Gastroesophageal sphincter (tissue), 4 donors: Measurements from ENCODE around the gene ADGRB2. TPM values are rescaled to one million over a fixed set of nuclear protein-coding genes. Genes with fewer than 3 reads are reported as not detected.

Source experiments
- ATAC-seq: fragments of 150-250 bp; one replicate; pipeline ENCODE4 v1.9.1; 2016; ENCODE audit warnings: mild to moderate bottlenecking, moderate library complexity
- H3K27ac ChIP-seq, 4 donors: fragments of 200-600 bp; sonication (generic) in 3 of 4; 1 replicate in 3 of 4; 2 replicates in 1 of 4; pipeline ENCODE4 v1.5.1; 2016 to 2019
- H3K27me3 ChIP-seq: fragments of 200-600 bp; sonication (generic); one replicate; pipeline ENCODE4 v1.5.1; 2019
- H3K36me3 ChIP-seq, 2 donors: fragments of 200-600 bp; sonication (generic); one replicate each; pipeline ENCODE4 v1.5.1; 2019; ENCODE audit warnings: control low read depth in 1 of 2
- H3K4me1 ChIP-seq, 3 donors: fragments of 200-600 bp; sonication (generic); 1 replicate in 2 of 3; 2 replicates in 1 of 3; pipeline ENCODE4 v1.5.1; 2016 to 2019; ENCODE audit warnings: control low read depth in 2 of 3
- H3K4me3 ChIP-seq, 2 donors: fragments of 200-600 bp; sonication (generic); one replicate each; pipeline ENCODE4 v1.5.1; 2019; ENCODE audit warnings: mild to moderate bottlenecking in 1 of 2, moderate library complexity in 1 of 2
- H3K9me3 ChIP-seq, 3 donors: fragments of 200-600 bp; sonication (generic); one replicate each; pipeline ENCODE4 v1.5.1; 2017 to 2019; ENCODE audit warnings: control low read depth in 2 of 3
- CTCF ChIP-seq, 4 experiments: fragments of 200-600 bp in 2 of 4; fragments of 450-650 bp in 2 of 4; sonication (generic) in 1 of 4; IDR thresholded peaks; one replicate each; pipeline ENCODE4 v1.5.1; 2017 to 2019; ENCODE audit warnings: antibody characterized with exemption in 4 of 4, mild to moderate bottlenecking in 2 of 4, moderate library complexity in 2 of 4
- EP300 ChIP-seq: sonication (generic); formaldehyde crosslinking; IDR thresholded peaks from one replicate; pipeline ENCODE4 v1.6.1; 2017; ENCODE audit warnings: antibody characterized with exemption, mild to moderate bottlenecking
- POLR2A ChIP-seq, 2 donors: fragments of 450-650 bp; IDR thresholded peaks; one replicate each; pipeline ENCODE4 v1.6.1; 2017; ENCODE audit warnings: antibody characterized with exemption in 2 of 2, mild to moderate bottlenecking in 2 of 2, moderate library complexity in 1 of 2
- POLR2AphosphoS5 ChIP-seq: sonication (generic); formaldehyde crosslinking; IDR thresholded peaks from one replicate; pipeline ENCODE4 v1.6.1; 2017; ENCODE audit warnings: antibody characterized with exemption
- WGBS, 2 donors: methylation state at CpG; one replicate each; pipeline ENCODE4 v1.1.5; 2018; ENCODE audit warnings: low coverage in 1 of 2; 5-methylcytosine and 5-hydroxymethylcytosine counted together
- total RNA-seq, 4 donors: library from RNA; depleted of rRNA; stranded (reverse); fragments of >200 nt; gene quantifications; one replicate each; pipeline ENCODE4 v1.1.0, GENCODE V29; 2016

The ADGRB2 gene
- total RNA-seq, 4 donors from 2014 or later = 1.7 to 6.0 (median 3.2) TPM

- Histone ChIP-seq H3K9me3 (no peaks in the 10 kb centered on the region), H3K4me3 (no peak overlapping the region), H3K4me1 (peaks cover 0 to 21% (median 4%) of the 10 kb centered on the region in 3 donors), H3K27ac (no peak overlapping the region), H3K36me3 (no peaks in the 10 kb centered on the region), H3K27me3 (peaks cover 29% of the 10 kb centered on the region)
- 72 to 95% methylated on average over 3 of the region's 4 CpGs for WGBS, 2 donors
- no peak for ATAC-seq
- no peak for TF ChIP-seq POLR2AphosphoS5
- TF ChIP-seq POLR2A (IDR thresholded peaks at IDR 0.05) = no peak
- no peak for TF ChIP-seq EP300
- TF ChIP-seq CTCF (IDR thresholded peaks at IDR 0.05) = no peak
Measured at GRCh38 chr1:31792541-31792940, 28.4 kb upstream of the ADGRB2 start.

- Histone ChIP-seq H3K27ac (no peak overlapping the region), H3K36me3 (no peaks in the 10 kb centered on the region), H3K9me3 (no peaks in the 10 kb centered on the region), H3K27me3 (peaks cover 25% of the 10 kb centered on the region), H3K4me1 (peaks cover 0 to 21% (median 4%) of the 10 kb centered on the region in 3 donors), H3K4me3 (no peak overlapping the region)
- no peak for TF ChIP-seq POLR2A (IDR thresholded peaks at IDR 0.05)
- no peak for TF ChIP-seq POLR2AphosphoS5
- no peak for TF ChIP-seq CTCF (IDR thresholded peaks at IDR 0.05)
- TF ChIP-seq EP300 = no peak
- 75% methylated on average over 4 of the region's 11 CpGs; no CpG with 5 or more reads in 1 of the 2 donors for WGBS, 2 donors
- ATAC-seq = no peak
Measured at GRCh38 chr1:31792116-31792515, 28.0 kb upstream of the ADGRB2 start.

- no peak for ATAC-seq
- H3K4me3 ChIP-seq = no peak overlapping the region
- H3K9me3 ChIP-seq = no peaks in the 10 kb centered on the region
- peaks cover 0 to 21% (median 4%) of the 10 kb centered on the region in 3 donors for H3K4me1 ChIP-seq
- peaks cover 17% of the 10 kb centered on the region for H3K27me3 ChIP-seq
- H3K36me3 ChIP-seq = no peaks in the 10 kb centered on the region
- WGBS, 2 donors = 74 to 84% methylated on average over 4 to 6 of the region's 13 CpGs
- H3K27ac ChIP-seq = no peak overlapping the region
- no peak for TF ChIP-seq EP300
- no peak for TF ChIP-seq POLR2A (IDR thresholded peaks at IDR 0.05)
- TF ChIP-seq CTCF (IDR thresholded peaks at IDR 0.05) = no peak
- no peak for TF ChIP-seq POLR2AphosphoS5
Measured at GRCh38 chr1:31791131-31791858, 27.2 kb upstream of the ADGRB2 start.

- Histone ChIP-seq H3K4me3 (no peak overlapping the region), H3K4me1 (peaks cover 0 to 21% (median 4%) of the 10 kb centered on the region in 3 donors), H3K9me3 (no peaks in the 10 kb centered on the region), H3K27ac (no peak overlapping the region), H3K27me3 (peaks cover 11% of the 10 kb centered on the region), H3K36me3 (no peaks in the 10 kb centered on the region)
- no peak for TF ChIP-seq POLR2AphosphoS5
- no peak for TF ChIP-seq CTCF (IDR thresholded peaks at IDR 0.05)
- TF ChIP-seq EP300 = no peak
- TF ChIP-seq POLR2A (IDR thresholded peaks at IDR 0.05) = no peak
- 77 to 81% methylated on average over 4 to 5 of the region's 11 CpGs for WGBS, 2 donors
- no peak for ATAC-seq
Measured at GRCh38 chr1:31790641-31791091, 26.5 kb upstream of the ADGRB2 start.

GRCh38 chr1:31790140-31790539 lies 26.0 kb upstream of the ADGRB2 start:
- no peak for ATAC-seq
- 77% methylated on average over 3 of the region's 3 CpGs for WGBS, 2 donors
- no peak for TF ChIP-seq POLR2A (IDR thresholded peaks at IDR 0.05)
- no peak for TF ChIP-seq EP300

More at GRCh38 chr1:31790140-31790539, 26.0 kb upstream of the ADGRB2 start:
- Histone ChIP-seq H3K4me1 (peaks cover 0 to 21% (median 4%) of the 10 kb centered on the region in 3 donors), H3K27me3 (peaks cover 11% of the 10 kb centered on the region), H3K36me3 (no peaks in the 10 kb centered on the region), H3K4me3 (no peak overlapping the region), H3K27ac (no peak overlapping the region), H3K9me3 (no peaks in the 10 kb centered on the region)
